NCI-H460 (cell line): ENCODE data around the gene PMF1. TPM values are rescaled to one million over a fixed set of nuclear protein-coding genes. Genes with fewer than 3 reads are reported as not detected.

ENCODE experiments used
- DNase-seq: peaks from one replicate; pipeline ENCODE4 v3.0.0-alpha.2; 2016; ENCODE audit warnings: low read depth; ENCODE audit errors: extremely low read depth
- total RNA-seq: library from RNA; depleted of rRNA; stranded (reverse); fragments of >200 nt; shearing (Covaris generic); gene quantifications from 2 replicates; pipeline ENCODE4 v1.2.3, GENCODE V29; 2014

PMF1 gene
- total RNA-seq, 1 experiment from 2014 or later: 47.5 TPM

GRCh38 chr1:156232201-156232894 is 19.5 kb downstream of the PMF1 start:
- no peak for DNase-seq

DNA sequence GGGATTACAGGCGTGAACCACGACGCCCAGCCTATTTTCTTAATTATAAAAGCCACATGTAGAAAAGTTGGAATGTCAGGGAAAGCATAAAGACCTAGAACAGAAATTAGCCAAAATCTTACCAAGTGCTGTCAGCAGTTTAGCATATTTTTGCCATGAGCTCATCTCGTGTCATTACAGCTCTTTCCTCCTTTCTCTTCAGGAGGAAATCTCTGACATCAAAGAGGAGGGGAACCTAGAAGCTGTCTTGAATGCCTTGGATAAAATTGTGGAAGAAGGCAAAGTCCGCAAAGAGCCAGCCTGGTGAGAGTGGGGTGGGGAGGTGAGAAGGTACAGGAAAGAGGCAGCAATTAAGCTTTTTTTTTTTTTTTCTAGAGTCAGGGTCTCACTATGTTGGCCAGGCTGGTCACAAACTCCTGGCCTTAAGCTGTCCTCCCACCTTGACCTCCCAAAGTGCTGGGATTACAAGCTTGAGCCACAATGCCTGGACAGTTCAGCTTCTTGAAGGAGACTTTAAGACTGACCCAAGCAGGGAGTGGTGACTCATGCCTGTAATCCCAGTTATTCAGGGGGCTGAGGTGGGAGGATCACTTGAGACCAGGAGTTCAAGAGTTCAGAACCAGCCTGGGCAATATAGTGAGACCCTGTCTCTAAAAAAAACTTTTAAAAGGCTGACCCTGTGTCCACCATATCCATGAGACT is 20.8 kb downstream of the PMF1 start:
- no peak for DNase-seq

DNA sequence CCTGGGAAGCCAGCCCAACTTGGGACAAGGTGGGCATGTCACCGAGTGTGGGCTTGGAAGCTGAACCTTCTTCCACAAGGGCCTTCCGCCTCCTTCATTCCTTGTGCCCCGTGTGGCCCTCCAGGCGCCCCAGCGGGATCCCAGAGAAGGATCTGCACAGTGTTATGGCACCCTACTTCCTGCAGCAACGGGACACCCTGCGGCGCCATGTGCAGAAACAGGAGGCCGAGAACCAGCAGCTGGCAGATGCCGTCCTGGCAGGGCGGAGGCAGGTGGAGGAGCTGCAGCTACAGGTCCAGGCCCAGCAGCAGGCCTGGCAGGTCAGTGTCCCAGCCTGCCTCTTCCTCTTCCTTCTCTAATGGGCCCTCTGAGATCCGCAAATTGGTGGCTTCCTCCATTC is 23.4 kb downstream of the PMF1 start:
- DNase-seq: no peak

DNA sequence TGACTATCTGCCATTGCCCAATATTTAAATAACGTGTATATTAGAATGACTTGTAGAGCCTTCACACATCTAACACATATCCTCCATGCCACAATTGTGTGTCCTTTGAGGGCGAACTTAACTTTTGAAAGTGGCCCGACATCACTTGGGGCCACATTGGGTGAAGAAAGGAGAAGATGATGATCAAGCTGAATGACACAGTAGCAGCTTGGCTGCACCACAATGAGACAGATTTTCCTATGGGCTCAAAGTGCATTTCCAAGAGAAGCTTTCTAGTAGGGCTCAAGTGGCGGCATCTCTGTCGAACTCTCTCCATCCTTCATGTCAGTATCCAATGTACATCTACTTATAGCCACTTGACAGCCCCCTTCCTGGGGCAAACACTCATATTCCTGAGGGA is 25.4 kb downstream of the PMF1 start:
- no peak for DNase-seq

GRCh38 chr1:156241311-156241811 is 28.6 kb downstream of the PMF1 start:
- no peak for DNase-seq

- DNase-seq: no peak
Observed at GRCh38 chr1:156241926-156242325, 29.1 kb downstream of the PMF1 start, which contains the start of gene BGLAP. Gene BGLAP (plus strand): TSS chr1:156242184. CDS start chr1:156242232, 48 bp downstream.

DNA sequence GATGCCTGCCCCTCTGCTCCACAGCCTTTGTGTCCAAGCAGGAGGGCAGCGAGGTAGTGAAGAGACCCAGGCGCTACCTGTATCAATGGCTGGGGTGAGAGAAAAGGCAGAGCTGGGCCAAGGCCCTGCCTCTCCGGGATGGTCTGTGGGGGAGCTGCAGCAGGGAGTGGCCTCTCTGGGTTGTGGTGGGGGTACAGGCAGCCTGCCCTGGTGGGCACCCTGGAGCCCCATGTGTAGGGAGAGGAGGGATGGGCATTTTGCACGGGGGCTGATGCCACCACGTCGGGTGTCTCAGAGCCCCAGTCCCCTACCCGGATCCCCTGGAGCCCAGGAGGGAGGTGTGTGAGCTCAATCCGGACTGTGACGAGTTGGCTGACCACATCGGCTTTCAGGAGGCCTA is 29.9 kb downstream of the PMF1 start:
- DNase-seq: no peak

GRCh38 chr1:156244126-156244525 is 31.3 kb downstream of the PMF1 start:
- no peak for DNase-seq

GRCh38 chr1:156244712-156245111 is 31.9 kb downstream of the PMF1 start:
- DNase-seq: no peak

GRCh38 chr1:156245451-156246232 is 32.8 kb downstream of the PMF1 start:
- DNase-seq: no peak

GRCh38 chr1:156246241-156246780 is 33.5 kb downstream of the PMF1 start:
- DNase-seq: no peak

- no peak for DNase-seq
Observed at GRCh38 chr1:156246781-156247459, 34.1 kb downstream of the PMF1 start.

DNA sequence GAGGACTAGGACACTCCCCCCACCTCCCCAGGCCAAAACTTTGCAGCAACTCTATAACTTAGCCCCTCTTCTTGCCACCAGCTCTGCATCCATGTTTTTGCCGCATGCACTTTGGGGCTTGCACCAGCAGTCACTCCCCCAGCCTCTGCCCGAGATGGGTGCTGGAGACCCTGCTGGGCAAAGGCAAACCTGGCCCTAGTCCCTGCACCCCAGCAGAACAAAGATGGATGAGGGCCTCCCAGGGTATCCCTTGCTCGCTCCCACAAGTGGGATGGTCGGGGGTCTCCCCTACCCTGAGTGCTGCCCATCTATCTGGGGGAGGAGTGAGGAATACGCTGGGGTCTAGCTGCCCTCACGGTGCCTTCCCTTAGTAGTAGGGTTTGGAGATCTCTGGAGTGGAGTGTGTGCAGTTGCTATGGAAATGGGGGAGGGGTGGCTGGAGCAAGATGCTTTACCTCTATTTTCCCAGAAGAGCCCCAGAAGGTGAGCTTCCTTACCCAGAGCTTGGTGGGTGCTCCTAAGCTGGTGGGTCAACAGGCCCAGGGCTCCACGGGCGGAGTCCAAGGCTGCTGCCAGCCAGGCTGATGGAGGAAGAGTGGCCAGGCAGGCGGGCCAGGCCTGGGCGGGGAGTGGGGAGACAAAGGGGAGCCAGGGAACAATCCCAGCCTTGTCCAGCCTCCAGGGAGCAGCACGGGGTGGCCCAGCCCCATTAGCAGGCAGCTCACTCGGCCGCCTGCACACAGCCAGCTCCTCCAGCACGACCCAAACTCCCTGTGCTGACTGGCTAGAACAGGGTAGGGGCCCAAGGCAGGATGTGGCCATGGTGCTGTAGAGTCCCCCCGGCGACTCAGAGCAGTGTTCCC is 34.9 kb downstream of the PMF1 start, which contains the start of gene PAQR6:
Gene PAQR6, minus strand, starts transcription at position 597 of the 863 bp plus-strand sequence. CDS start 1,325 bp downstream, outside the sequence.
- no peak for DNase-seq

DNA sequence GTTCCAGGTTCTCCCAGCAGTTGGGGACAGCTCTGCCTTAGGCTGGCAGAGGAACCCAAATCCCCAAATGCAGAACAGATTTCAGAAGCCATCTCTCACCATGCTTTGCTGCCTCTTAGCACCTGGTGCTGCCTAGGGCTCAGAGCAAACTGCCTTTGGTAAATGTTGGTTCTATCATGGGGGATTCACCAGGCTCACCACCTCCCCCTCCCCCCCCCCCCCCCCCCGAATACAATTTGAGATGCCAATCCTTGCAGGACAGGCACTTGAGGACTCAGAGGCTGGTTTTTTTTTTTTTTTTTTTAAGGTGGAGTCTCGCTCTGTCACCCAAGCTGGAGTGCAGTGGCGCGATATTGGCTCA is 35.5 kb downstream of the PMF1 start:
- DNase-seq: no peak

- DNase-seq: no peak
Observed at GRCh38 chr1:156249593-156249992, 36.8 kb downstream of the PMF1 start.

DNA sequence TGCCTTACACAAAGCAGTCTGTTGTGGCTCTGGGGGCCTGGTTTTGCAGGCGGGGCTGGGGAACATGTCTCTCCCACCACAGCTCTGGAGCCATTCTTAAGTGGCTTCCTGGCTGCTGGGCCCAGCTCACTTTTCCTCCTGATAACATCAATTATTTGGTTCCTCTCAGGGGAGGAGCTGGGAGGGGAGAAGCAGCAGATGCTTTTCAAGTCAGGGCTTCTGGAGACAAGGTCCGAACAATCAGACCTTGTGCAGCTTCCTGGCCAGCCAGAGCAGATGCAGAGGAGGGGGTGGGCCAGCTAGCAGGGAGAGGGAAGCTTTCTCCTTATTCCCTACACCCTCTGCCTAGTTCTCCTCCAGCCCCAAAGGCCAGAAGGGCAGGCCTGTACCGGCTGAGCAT is 38.7 kb downstream of the PMF1 start:
- DNase-seq: no peak

DNA sequence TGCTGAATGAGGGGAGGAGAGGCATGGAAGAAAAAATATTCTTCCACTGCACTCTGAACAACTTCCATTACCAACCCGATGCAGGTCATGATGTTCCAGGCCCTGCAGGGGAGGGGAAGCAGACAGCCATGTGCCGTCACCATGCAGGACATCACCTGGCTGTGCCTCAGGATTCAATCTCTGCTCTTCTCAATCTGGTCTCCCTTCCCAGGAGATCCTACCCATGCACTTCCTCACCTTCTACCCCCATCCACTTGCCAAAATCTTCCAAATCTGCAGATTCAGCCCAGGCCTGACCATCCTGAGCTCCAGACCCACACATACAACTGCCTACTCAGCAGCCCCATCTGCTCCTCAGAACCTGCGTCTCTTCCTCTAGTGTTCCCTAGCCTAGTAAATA is 40.8 kb downstream of the PMF1 start:
- no peak for DNase-seq

DNA sequence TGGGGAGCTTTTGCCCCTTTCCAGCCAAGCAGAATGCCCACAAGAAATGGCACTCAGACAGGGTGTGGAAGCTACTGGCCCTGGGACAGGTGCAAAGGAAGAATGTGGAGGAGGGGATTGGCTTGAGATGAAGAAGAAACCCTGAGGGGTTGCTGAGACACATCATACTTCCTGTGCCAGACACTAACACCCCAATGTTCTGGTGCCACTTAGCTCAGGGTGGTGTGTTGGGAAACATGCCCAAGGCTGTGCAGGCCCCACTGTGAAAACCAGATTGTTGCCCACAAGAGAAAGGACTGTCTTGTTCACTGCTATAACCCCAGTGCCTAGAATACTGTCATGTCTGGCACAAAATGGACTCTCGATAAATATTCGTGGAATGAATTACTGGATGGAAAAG is 44.9 kb downstream of the PMF1 start:
- DNase-seq: no peak

- DNase-seq: no peak
Observed at GRCh38 chr1:156258859-156259258, 46.1 kb downstream of the PMF1 start.
